ENCODE results near the gene GLIS1. TPM values are rescaled to one million over a fixed set of nuclear protein-coding genes. Genes with fewer than 3 reads are reported as not detected.

The GLIS1 gene
- total RNA-seq, 1 donor = 2.9 TPM

DNA sequence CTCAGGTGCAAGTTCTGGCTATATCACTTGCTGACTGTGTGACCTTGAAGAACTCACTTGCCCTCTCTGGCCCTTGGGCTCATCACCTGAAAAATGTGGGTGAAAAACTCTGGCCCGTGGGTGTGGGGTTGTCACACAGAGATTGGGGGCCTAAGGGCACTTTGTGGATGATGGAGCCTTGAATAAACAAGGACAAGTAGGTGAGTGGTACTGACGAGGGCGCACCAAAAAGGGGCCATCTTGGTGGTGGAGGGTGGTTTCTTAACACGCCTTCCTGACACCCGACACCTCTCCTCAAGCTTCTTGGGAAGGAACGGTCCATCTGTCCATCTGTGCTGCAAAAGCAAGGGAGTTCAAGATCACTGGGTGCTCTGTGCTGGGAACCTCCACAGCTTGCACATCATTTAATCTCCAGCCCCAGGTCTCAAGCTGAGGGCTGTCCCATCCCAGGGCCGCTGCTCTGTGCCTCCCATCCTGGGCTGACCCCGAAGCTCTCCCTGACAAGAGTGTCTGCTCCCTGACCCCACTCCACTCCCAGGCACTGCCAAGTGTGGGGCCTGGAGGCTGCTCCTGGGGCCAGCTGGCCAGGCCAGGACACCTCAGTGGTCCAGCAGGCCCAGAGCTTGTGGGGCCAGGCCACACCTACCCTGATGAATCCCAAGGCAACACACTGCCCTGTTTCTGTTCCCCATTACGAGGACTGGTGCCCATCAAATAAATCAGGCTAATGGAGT is 97.3 kb downstream of the GLIS1 start:
- Histone ChIP-seq H4K20me1 (ENCODE audit: insufficient read depth, low read length) (peaks cover 54% of the 10 kb centered on the region), H3K4me2 (ENCODE audit: insufficient read depth, low read length) (no peak overlapping the region), H3K27ac (ENCODE audit: low read depth, low read length) (no peak overlapping the region), H3K4me1 (ENCODE audit: insufficient read depth, low read length) (peaks cover 11% of the 10 kb centered on the region), H3K79me2 (ENCODE audit: insufficient read depth, low read length) (no peaks in the 10 kb centered on the region), H2AFZ (ENCODE audit: low read length) (no peak overlapping the region), H3K27me3 (ENCODE audit: insufficient read depth, low read length) (no peaks in the 10 kb centered on the region), H3K9me3 (ENCODE audit: low read depth, low read length) (no peaks in the 10 kb centered on the region), H3K4me3 (ENCODE audit: insufficient read depth, low read length) (no peak overlapping the region), H3K36me3 (ENCODE audit: insufficient read depth, low read length) (no peaks in the 10 kb centered on the region)
- peak; percentile 54 for DNase-seq (ENCODE audit: insufficient read length, low spot score, missing footprints)
- TF ChIP-seq, protein P1, sequence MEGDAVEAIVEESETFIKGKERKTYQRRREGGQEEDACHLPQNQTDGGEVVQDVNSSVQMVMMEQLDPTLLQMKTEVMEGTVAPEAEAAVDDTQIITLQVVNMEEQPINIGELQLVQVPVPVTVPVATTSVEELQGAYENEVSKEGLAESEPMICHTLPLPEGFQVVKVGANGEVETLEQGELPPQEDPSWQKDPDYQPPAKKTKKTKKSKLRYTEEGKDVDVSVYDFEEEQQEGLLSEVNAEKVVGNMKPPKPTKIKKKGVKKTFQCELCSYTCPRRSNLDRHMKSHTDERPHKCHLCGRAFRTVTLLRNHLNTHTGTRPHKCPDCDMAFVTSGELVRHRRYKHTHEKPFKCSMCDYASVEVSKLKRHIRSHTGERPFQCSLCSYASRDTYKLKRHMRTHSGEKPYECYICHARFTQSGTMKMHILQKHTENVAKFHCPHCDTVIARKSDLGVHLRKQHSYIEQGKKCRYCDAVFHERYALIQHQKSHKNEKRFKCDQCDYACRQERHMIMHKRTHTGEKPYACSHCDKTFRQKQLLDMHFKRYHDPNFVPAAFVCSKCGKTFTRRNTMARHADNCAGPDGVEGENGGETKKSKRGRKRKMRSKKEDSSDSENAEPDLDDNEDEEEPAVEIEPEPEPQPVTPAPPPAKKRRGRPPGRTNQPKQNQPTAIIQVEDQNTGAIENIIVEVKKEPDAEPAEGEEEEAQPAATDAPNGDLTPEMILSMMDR (IDR thresholded peaks at IDR 0.05; ENCODE audit: extremely low read depth, low read depth, low read length) = no peak

GRCh38 chr1:53640701-53641075 is 98.3 kb downstream of the GLIS1 start:
- H3K4me1 ChIP-seq (ENCODE audit: insufficient read depth, low read length) = peaks cover 11% of the 10 kb centered on the region
- no peaks in the 10 kb centered on the region for H3K9me3 ChIP-seq (ENCODE audit: low read depth, low read length)
- H3K36me3 ChIP-seq (ENCODE audit: insufficient read depth, low read length) = no peaks in the 10 kb centered on the region
- no peak for DNase-seq (ENCODE audit: insufficient read length, low spot score, missing footprints)
- no peak overlapping the region for H2AFZ ChIP-seq (ENCODE audit: low read length)
- H3K79me2 ChIP-seq (ENCODE audit: insufficient read depth, low read length) = no peaks in the 10 kb centered on the region
- H3K27ac ChIP-seq (ENCODE audit: low read depth, low read length) = no peak overlapping the region
- H3K4me3 ChIP-seq (ENCODE audit: insufficient read depth, low read length) = no peak overlapping the region
- TF ChIP-seq, protein P1 (IDR thresholded peaks at IDR 0.05; ENCODE audit: extremely low read depth, low read depth, low read length) = no peak
- no peak overlapping the region for H3K4me2 ChIP-seq (ENCODE audit: insufficient read depth, low read length)
- no peaks in the 10 kb centered on the region for H3K27me3 ChIP-seq (ENCODE audit: insufficient read depth, low read length)
- peaks cover 62% of the 10 kb centered on the region for H4K20me1 ChIP-seq (ENCODE audit: insufficient read depth, low read length)

- Histone ChIP-seq H3K36me3 (ENCODE audit: insufficient read depth, low read length) (no peaks in the 10 kb centered on the region), H2AFZ (ENCODE audit: low read length) (no peak overlapping the region), H3K79me2 (ENCODE audit: insufficient read depth, low read length) (no peaks in the 10 kb centered on the region), H3K9me3 (ENCODE audit: low read depth, low read length) (no peaks in the 10 kb centered on the region), H3K4me3 (ENCODE audit: insufficient read depth, low read length) (no peak overlapping the region), H4K20me1 (ENCODE audit: insufficient read depth, low read length) (peaks cover 59% of the 10 kb centered on the region), H3K27me3 (ENCODE audit: insufficient read depth, low read length) (no peaks in the 10 kb centered on the region), H3K27ac (ENCODE audit: low read depth, low read length) (no peak overlapping the region), H3K4me1 (ENCODE audit: insufficient read depth, low read length) (peaks cover 11% of the 10 kb centered on the region), H3K4me2 (ENCODE audit: insufficient read depth, low read length) (peak overlapping the region; percentile 50)
- peak; percentile 62 for DNase-seq (ENCODE audit: insufficient read length, low spot score, missing footprints)
- TF ChIP-seq, protein P1 (IDR thresholded peaks at IDR 0.05; ENCODE audit: extremely low read depth, low read depth, low read length) = no peak
Measured at GRCh38 chr1:53639996-53640700, 98.8 kb downstream of the GLIS1 start.

- peak overlapping the region; percentile 20 for H2AFZ ChIP-seq (ENCODE audit: low read length)
- H3K4me2 ChIP-seq (ENCODE audit: insufficient read depth, low read length) = peak overlapping the region; percentile 50
- no peaks in the 10 kb centered on the region for H3K27me3 ChIP-seq (ENCODE audit: insufficient read depth, low read length)
- no peaks in the 10 kb centered on the region for H3K36me3 ChIP-seq (ENCODE audit: insufficient read depth, low read length)
- H3K9me3 ChIP-seq (ENCODE audit: low read depth, low read length) = no peaks in the 10 kb centered on the region
- peaks cover 11% of the 10 kb centered on the region for H3K4me1 ChIP-seq (ENCODE audit: insufficient read depth, low read length)
- no peaks in the 10 kb centered on the region for H3K79me2 ChIP-seq (ENCODE audit: insufficient read depth, low read length)
- TF ChIP-seq, protein P1 (IDR thresholded peaks at IDR 0.05; ENCODE audit: extremely low read depth, low read depth, low read length) = peak; percentile 27
- H3K27ac ChIP-seq (ENCODE audit: low read depth, low read length) = no peak overlapping the region
- H4K20me1 ChIP-seq (ENCODE audit: insufficient read depth, low read length) = peaks cover 61% of the 10 kb centered on the region
- peak; percentile 94 for DNase-seq (ENCODE audit: insufficient read length, low spot score, missing footprints)
- H3K4me3 ChIP-seq (ENCODE audit: insufficient read depth, low read length) = peak overlapping the region; percentile 22
Measured at GRCh38 chr1:53639251-53639763, 99.7 kb downstream of the GLIS1 start.

Data from osteoblast (primary cell).